ENCODE data around the gene ZNHIT2.

ZNHIT2 gene

GRCh38 chr11:65066805-65067291 lies 50.7 kb downstream of the ZNHIT2 start:
- Histone ChIP-seq H3K36me3 (no peaks in the 10 kb centered on the region), H3K27ac (peak overlapping the region in 2 of 11 experiments; percentile 34 to 42; a peak in 3 of 22 replicates), H3K9ac (peak overlapping the region in 6 of 11 experiments; percentile 7 to 60 (median 30); a peak in 8 of 22 replicates), H3K9me3 (replicated peaks in 1 of 11) (no peaks in the 10 kb centered on the region), H4K20me1 (no peaks in the 10 kb centered on the region), H3K27me3 (no peaks in the 10 kb centered on the region), H3K4me1 (peaks cover 2 to 24% (median 12%) of the 10 kb centered on the region in 10 experiments; a peak in 18 of 20 replicates), H3K4me3 (no peak overlapping the region; a peak in 1 of 20 replicates), H3K4me2 (peak overlapping the region in 2 of 11 experiments; percentile 36 to 68; a peak in 8 of 22 replicates)
- TF ChIP-seq Cebpa-rat (IDR thresholded peaks at IDR 0.05): no peak

Data from BLaER1 treated with 17β-estradiol and CSF1 and Interleukin-3, amounts not matched to agents 10 nM and 100 nM (cell line).